ENCODE results near the gene ADAMTS17.
"Not testable (repeated sequence)": the region's sequence is repeated elsewhere in the genome, so short reads cannot be mapped to it uniquely, and the experiment has no call there.

ADAMTS17 gene

GRCh38 chr15:99981839-99982658, 359.7 kb downstream of the ADAMTS17 start:
- DNase-seq (no peak), ATAC-seq (ENCODE audit: insufficient read depth, low read depth) (no peak)
- Histone ChIP-seq H3K4me1 (ENCODE audit: insufficient read depth, low read length) (no peaks in the 10 kb centered on the region), H3K36me3 (ENCODE audit: insufficient read depth, low read length) (peaks cover 77% of the 10 kb centered on the region), H2AFZ (ENCODE audit: low read depth, low read length) (no peak overlapping the region), H3K9ac (ENCODE audit: low read depth, low read length) (no peak overlapping the region), H3K27ac (ENCODE audit: low read length) (no peak overlapping the region; the same call in 1 of the 2 replicates), H3K4me3 (ENCODE audit: low read depth in 1 of 2, low read length in 2 of 2) (no peak overlapping the region), H4K20me1 (ENCODE audit: insufficient read depth, low read length) (no peaks in the 10 kb centered on the region; the same call in 1 of the 2 replicates), H3K79me2 (ENCODE audit: insufficient read depth, low read length) (no peaks in the 10 kb centered on the region), H3K9me3 (ENCODE audit: insufficient read depth, low read length, severe bottlenecking) (no peaks in the 10 kb centered on the region), H3K4me2 (ENCODE audit: insufficient read depth, low read length) (no peak overlapping the region), H3K27me3 (ENCODE audit: insufficient read depth, low read length, poor library complexity) (no peaks in the 10 kb centered on the region)
- TF ChIP-seq EZH2 (IDR thresholded peaks at IDR 0.05; ENCODE audit: borderline replicate concordance, low read depth, low read length, severe bottlenecking) = no peak
- TF ChIP-seq CTCF (IDR thresholded peaks at IDR 0.05; ENCODE audit: borderline replicate concordance, extremely low read depth, low read length, poor library complexity, severe bottlenecking) = no peak

- Histone ChIP-seq H3K4me2 (ENCODE audit: insufficient read depth, low read length) (no peak overlapping the region), H3K4me3 (ENCODE audit: low read depth in 1 of 2, low read length in 2 of 2) (no peak overlapping the region), H2AFZ (ENCODE audit: low read depth, low read length) (no peak overlapping the region), H3K27ac (ENCODE audit: low read length) (no peak overlapping the region), H3K36me3 (ENCODE audit: insufficient read depth, low read length) (peaks cover 77% of the 10 kb centered on the region), H3K9ac (ENCODE audit: low read depth, low read length) (no peak overlapping the region), H3K4me1 (ENCODE audit: insufficient read depth, low read length) (no peaks in the 10 kb centered on the region), H3K27me3 (ENCODE audit: insufficient read depth, low read length, poor library complexity) (no peaks in the 10 kb centered on the region), H3K79me2 (ENCODE audit: insufficient read depth, low read length) (no peaks in the 10 kb centered on the region), H3K9me3 (ENCODE audit: insufficient read depth, low read length, severe bottlenecking) (no peaks in the 10 kb centered on the region), H4K20me1 (ENCODE audit: insufficient read depth, low read length) (no peaks in the 10 kb centered on the region; the same call in 1 of the 2 replicates)
- DNase-seq (no peak), ATAC-seq (ENCODE audit: insufficient read depth, low read depth) (no peak)
- peak; percentile 40 for TF ChIP-seq CTCF (IDR thresholded peaks at IDR 0.05; ENCODE audit: borderline replicate concordance, extremely low read depth, low read length, poor library complexity, severe bottlenecking)
- TF ChIP-seq EZH2 (IDR thresholded peaks at IDR 0.05; ENCODE audit: borderline replicate concordance, low read depth, low read length, severe bottlenecking) = no peak
Measured at GRCh38 chr15:99981191-99981647, 360.6 kb downstream of the ADAMTS17 start.

- TF ChIP-seq CTCF (IDR thresholded peaks at IDR 0.05; ENCODE audit: borderline replicate concordance, extremely low read depth, low read length, poor library complexity, severe bottlenecking) (no peak), EZH2 (IDR thresholded peaks at IDR 0.05; ENCODE audit: borderline replicate concordance, low read depth, low read length, severe bottlenecking) (no peak)
- no peak for ATAC-seq (ENCODE audit: insufficient read depth, low read depth)
- Histone ChIP-seq H3K36me3 (ENCODE audit: insufficient read depth, low read length) (peaks cover 77% of the 10 kb centered on the region), H3K4me3 (ENCODE audit: low read depth in 1 of 2, low read length in 2 of 2) (no peak overlapping the region), H4K20me1 (ENCODE audit: insufficient read depth, low read length) (no peaks in the 10 kb centered on the region; the same call in 1 of the 2 replicates), H3K79me2 (ENCODE audit: insufficient read depth, low read length) (no peaks in the 10 kb centered on the region), H3K4me1 (ENCODE audit: insufficient read depth, low read length) (no peaks in the 10 kb centered on the region), H3K27ac (ENCODE audit: low read length) (no peak overlapping the region), H3K27me3 (ENCODE audit: insufficient read depth, low read length, poor library complexity) (no peaks in the 10 kb centered on the region), H3K4me2 (ENCODE audit: insufficient read depth, low read length) (no peak overlapping the region), H2AFZ (ENCODE audit: low read depth, low read length) (no peak overlapping the region), H3K9me3 (ENCODE audit: insufficient read depth, low read length, severe bottlenecking) (no peaks in the 10 kb centered on the region), H3K9ac (ENCODE audit: low read depth, low read length) (no peak overlapping the region)
- no peak for DNase-seq
Measured at GRCh38 chr15:99980752-99981151, 361.0 kb downstream of the ADAMTS17 start.

- H3K4me2 ChIP-seq (ENCODE audit: insufficient read depth, low read length); H2AFZ ChIP-seq (ENCODE audit: low read depth, low read length); H3K9ac ChIP-seq (ENCODE audit: low read depth, low read length); DNase-seq; H4K20me1 ChIP-seq (ENCODE audit: insufficient read depth, low read length); H3K27me3 ChIP-seq (ENCODE audit: insufficient read depth, low read length, poor library complexity); ATAC-seq (ENCODE audit: insufficient read depth, low read depth); H3K4me1 ChIP-seq (ENCODE audit: insufficient read depth, low read length); H3K9me3 ChIP-seq (ENCODE audit: insufficient read depth, low read length, severe bottlenecking); H3K4me3 ChIP-seq (ENCODE audit: low read depth in 1 of 2, low read length in 2 of 2); H3K27ac ChIP-seq (ENCODE audit: low read length); H3K79me2 ChIP-seq (ENCODE audit: insufficient read depth, low read length): not testable (repeated sequence)
- peaks cover 75% of the 10 kb centered on the region for H3K36me3 ChIP-seq (ENCODE audit: insufficient read depth, low read length)
Measured at GRCh38 chr15:99979886-99980285, 361.9 kb downstream of the ADAMTS17 start.
